Aorta (tissue), 5 donors: ENCODE results near the gene RPP30. TPM values are rescaled to one million over a fixed set of nuclear protein-coding genes. Genes with fewer than 3 reads are reported as not detected.

Source experiments
- ATAC-seq: fragments of 200-7000 bp; cut with Tn5 transposase; one replicate; pipeline ENCODE4 v1.9.1; 2022; ENCODE audit warnings: moderate library complexity; ENCODE audit not compliant: low FRiP score
- DNase-seq, 2 donors: peaks; one replicate each; pipeline ENCODE4 v3.0.0-alpha.2; 2020
- H3K27ac ChIP-seq, 2 donors: one replicate each; pipeline ENCODE4 v1.5.1; 2013; ENCODE audit warnings: low read length in 2 of 2, mild to moderate bottlenecking in 2 of 2, moderate library complexity in 2 of 2, control low read depth in 1 of 2, inconsistent platforms in 1 of 2, low read depth in 1 of 2
- H3K27me3 ChIP-seq, 2 donors: one replicate each; pipeline ENCODE4 v1.6.1; 2013; ENCODE audit warnings: control low read depth in 1 of 2, low read length in 1 of 2, mild to moderate bottlenecking in 1 of 2, moderate library complexity in 1 of 2; ENCODE audit not compliant: insufficient read depth in 2 of 2, control insufficient read depth in 1 of 2
- H3K36me3 ChIP-seq, 2 donors: one replicate each; pipeline ENCODE4 v1.6.1; 2013; ENCODE audit warnings: control low read depth in 1 of 2, low read length in 1 of 2, mild to moderate bottlenecking in 1 of 2; ENCODE audit not compliant: insufficient read depth in 2 of 2, control insufficient read depth in 1 of 2
- H3K4me1 ChIP-seq, 2 donors: one replicate each; pipeline ENCODE4 v1.6.1; 2013; ENCODE audit warnings: low read length in 2 of 2, control low read depth in 1 of 2, mild to moderate bottlenecking in 1 of 2, moderate library complexity in 1 of 2; ENCODE audit not compliant: insufficient read depth in 2 of 2, control insufficient read depth in 1 of 2
- H3K4me3 ChIP-seq, 2 donors: one replicate each; pipeline ENCODE4 v1.5.1; 2013; ENCODE audit warnings: low read length in 2 of 2, control low read depth in 1 of 2, mild to moderate bottlenecking in 1 of 2
- H3K9me3 ChIP-seq: one replicate; pipeline ENCODE4 v1.6.1; 2013; ENCODE audit warnings: mild to moderate bottlenecking, low read length; ENCODE audit not compliant: control insufficient read depth
- WGBS, 2 donors: extraction: QIAGEN DNeasy Blood & Tissue Kit; methylation state at CpG; one replicate each; pipeline ENCODE4 v1.1.7; 2013; 5-methylcytosine and 5-hydroxymethylcytosine counted together
- intact Hi-C, 2 donors: fragments of 100-400 bp; cut with DNase I; formaldehyde crosslinking; loops; one replicate each; pipeline versions ENCODE4 v1.14.2 to v1.15.0; 2022
- polyA plus RNA-seq, 2 donors: library from polyadenylated mRNA; stranded (reverse); fragments of 200-250 nt; gene quantifications; one replicate each; pipeline ENCODE4 v1.2.3, GENCODE V29; 2013
- total RNA-seq, 2 donors: library from RNA; stranded (reverse); fragmentation: NEBNext Ultra II Directional; extraction: Animal tissue kit (Norgen Biotek cat#: 25700); gene quantifications; one replicate each; pipeline ENCODE4 v1.2.1, GENCODE V29; 2021
- donor health status: healthy with polysubstance abuse.
- donor health status: Bipolar disorder and iron deficiency.
- donor health status: DM: no; HTN: no; CAD: no.
- donor health status: DM: no; HTN: no; CAD: no.
- donor health status: DM: yes; HTN: yes; CAD: no.

RPP30 gene
- total and polyA plus RNA-seq, 4 donors, result 25.2 to 42.6 (median 28.2) TPM

DNA sequence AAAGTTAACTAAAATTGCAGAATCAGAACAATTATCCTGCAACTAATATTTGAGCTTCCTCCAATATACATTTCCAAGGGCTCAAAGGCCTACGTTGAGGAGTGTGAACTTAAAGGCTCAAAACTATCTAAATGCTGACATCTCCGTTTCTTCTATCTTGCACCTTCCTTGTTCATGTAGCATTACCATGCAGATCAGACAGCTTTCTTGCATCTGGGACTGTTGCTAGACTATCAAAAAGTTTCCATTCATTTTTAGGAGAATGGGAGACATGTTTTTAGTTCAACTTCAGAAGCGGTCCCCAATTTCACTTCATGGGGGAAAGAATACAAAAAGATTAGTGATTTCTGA, 46.2 kb downstream of the RPP30 start:
- Histone ChIP-seq H3K27ac (no peak overlapping the region), H3K4me3 (no peak overlapping the region), H3K36me3 (no peaks in the 10 kb centered on the region)

DNA sequence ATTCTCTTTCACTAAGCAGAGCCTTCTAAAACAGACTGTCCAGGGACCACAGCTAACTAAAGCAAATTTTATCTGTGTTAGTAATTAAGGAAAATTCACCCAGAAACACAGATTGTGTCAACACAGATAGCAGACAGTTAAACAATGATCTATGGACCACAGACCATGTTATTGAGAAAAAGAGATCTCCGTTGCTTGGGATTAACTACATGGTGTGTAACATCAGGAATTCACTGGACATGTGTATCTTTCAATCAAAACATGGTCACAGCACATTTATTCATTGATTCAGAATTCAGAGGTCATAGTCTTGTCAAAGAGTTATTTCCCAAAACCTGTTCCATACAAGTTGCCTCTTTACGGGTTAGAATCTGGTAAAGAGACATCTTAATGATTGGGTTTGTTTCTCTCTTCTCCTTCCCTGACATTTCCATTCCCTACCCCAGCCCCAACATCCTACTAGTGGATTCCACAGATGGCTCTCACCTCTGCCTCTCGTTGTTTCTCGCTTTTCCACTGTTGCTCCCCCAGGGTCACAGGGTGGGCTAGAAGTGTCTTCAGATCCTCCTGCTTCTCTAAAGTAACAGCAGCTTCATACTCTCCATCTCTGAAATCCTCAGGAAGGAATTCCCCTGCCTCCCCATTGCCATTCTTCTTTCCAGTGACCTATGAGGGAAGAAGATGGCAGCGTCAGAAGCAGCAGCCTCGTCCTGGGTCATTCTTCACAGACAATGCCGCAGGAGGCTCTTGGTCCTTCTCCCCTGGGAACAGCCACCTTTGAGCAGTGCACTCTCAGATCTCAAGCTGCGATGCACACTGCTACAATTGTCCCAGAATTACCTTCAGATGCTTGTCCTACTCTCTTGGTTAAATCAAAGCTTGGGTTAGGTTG, 48.2 kb downstream of the RPP30 start:
- intact Hi-C loops, result loop anchor here (5.0 to 10.0 kb wide), 2 partner anchors 125 to 347 kb away; no protein-coding TSS in a partner anchor
- Histone ChIP-seq H3K4me3 (no peak overlapping the region), H3K36me3 (no peaks in the 10 kb centered on the region)

More for the DNA sequence above, 46.2 kb downstream of the RPP30 start:
- Histone ChIP-seq H3K9me3 (no peaks in the 10 kb centered on the region), H3K27me3 (no peaks in the 10 kb centered on the region), H3K4me1 (no peaks in the 10 kb centered on the region)
- intact Hi-C loops, result loop anchor here in 1 of 2 donors (10.0 kb wide), 1 partner anchor 127 kb away; no protein-coding TSS in a partner anchor
- WGBS, 2 donors, result 95% methylated on average over 3 of the region's 3 CpGs
- DNase-seq, result no peak
- ATAC-seq, result no peak

DNA sequence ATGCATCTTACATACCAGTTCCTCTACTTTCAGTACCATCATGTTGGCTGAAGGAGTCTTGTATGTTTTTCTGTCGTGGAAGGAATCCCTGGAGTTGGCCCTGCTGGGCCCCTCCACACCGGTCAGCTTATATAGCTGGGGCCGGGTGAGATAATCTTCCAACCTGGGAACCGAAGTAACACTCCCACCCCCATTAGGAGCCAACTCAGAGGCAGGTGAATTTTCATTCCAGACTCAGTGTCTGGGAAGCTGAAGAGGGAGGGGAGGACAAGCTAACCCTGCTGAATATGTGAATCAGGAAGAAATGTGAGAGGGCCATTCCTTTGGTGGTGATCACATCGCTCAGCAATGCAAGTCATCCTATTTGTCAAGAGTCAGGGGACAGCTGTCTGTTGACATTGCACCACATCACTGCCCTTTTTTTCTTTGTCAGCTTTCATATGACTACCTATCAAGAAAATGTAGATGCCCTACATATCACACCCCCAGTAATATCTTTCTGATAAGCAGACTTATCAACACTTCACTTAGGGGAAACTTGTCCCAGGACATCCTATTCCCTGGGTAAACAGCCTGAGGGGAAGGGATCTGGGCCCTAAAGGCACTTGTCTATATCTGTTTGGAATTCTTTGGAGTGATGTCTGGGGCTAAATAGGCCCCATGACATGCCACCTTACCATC, 49.4 kb downstream of the RPP30 start, which contains the start of gene ANKRD1:
Gene ANKRD1 (minus strand): TSS at position 102 of the 681 bp plus-strand sequence. CDS start 60 bp downstream, at position 42.
- Histone ChIP-seq H3K27me3 (no peaks in the 10 kb centered on the region), H3K4me1 (peaks cover 0 to 3% of the 10 kb centered on the region in 2 donors), H3K27ac (peak within 1 kb of the TSS in 1 of 2 donors; percentile 45), H3K36me3 (no peaks in the 10 kb centered on the region), H3K4me3 (no peak within 1 kb of the TSS), H3K9me3 (no peaks in the 10 kb centered on the region)
- DNase-seq (no peak), ATAC-seq (no peak)
- intact Hi-C loops, result loop anchor here in 1 of 2 donors (5.0 kb wide), 1 partner anchor 346 kb away; no protein-coding TSS in a partner anchor
- 45 to 56% methylated on average over 5 of the region's 5 CpGs for WGBS, 2 donors

More for the DNA sequence above, 48.2 kb downstream of the RPP30 start:
- WGBS, 2 donors, result 90 to 93% methylated on average over 8 of the region's 8 CpGs
- H3K27ac ChIP-seq, result no peak overlapping the region
- no peaks in the 10 kb centered on the region for H3K9me3 ChIP-seq
- DNase-seq (no peak), ATAC-seq (no peak)
- peaks cover 0 to 1% of the 10 kb centered on the region in 2 donors for H3K4me1 ChIP-seq
- no peaks in the 10 kb centered on the region for H3K27me3 ChIP-seq

DNA sequence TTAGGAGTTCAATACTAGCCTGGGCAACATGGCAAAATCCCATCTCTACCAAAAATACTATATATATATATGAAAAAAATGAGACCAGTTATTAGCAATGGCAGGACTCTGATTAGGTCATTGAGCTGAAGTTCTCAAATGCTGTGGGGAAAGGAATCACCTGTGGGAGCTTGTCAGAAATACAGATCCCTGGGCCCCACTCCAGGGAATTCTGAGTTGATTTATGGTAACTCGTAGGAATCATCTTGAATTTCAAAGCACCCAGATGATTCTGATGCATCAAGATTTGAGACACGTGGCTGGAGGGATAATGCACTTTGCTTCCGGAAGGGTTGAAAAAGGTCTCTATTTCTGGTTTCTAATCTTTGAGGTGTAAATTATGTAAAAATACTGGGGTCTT, 50.1 kb downstream of the RPP30 start:
- Histone ChIP-seq H3K4me3 (no peak overlapping the region), H3K27me3 (no peaks in the 10 kb centered on the region), H3K36me3 (no peaks in the 10 kb centered on the region), H3K9me3 (no peaks in the 10 kb centered on the region), H3K4me1 (peaks cover 0 to 3% of the 10 kb centered on the region in 2 donors), H3K27ac (no peak overlapping the region)
- WGBS, 2 donors, result 92 to 95% methylated on average over 3 of the region's 3 CpGs
- intact Hi-C loops, result loop anchor here in 1 of 2 donors (5.0 kb wide), 1 partner anchor 345 kb away; no protein-coding TSS in a partner anchor
- DNase-seq (no peak), ATAC-seq (no peak)

DNA sequence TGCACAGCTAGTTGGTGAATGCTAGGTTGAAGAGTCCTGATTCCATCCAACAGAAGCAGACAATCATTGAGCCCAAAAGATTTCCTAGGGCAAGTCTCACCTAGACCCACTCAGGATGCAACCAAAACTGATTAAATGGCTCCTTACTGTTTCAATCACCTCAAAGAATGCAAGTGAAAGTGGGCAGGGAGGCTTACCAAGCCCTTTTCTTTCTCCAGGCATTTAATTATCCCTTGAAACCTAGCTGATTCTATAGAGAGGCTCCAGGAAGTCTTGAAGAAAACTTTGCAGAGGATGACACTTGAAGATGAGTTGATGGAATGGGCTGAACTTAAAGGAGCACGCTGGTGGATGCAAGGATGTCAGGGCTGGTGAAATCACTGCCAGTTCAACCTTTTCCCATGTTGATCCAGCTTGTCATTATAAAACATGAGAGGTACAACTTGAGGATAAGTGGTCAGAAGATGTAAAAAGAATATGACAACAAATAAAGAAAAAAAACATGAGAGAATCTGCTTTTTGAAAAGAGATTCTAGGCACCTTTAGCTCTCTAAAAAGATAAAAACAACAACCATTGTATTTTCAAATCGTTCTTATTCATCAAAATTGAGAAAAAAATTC, 51.4 kb downstream of the RPP30 start:
- Histone ChIP-seq H3K36me3 (no peaks in the 10 kb centered on the region), H3K4me3 (no peak overlapping the region), H3K27ac (no peak overlapping the region), H3K27me3 (no peaks in the 10 kb centered on the region), H3K4me1 (peaks cover 0 to 3% of the 10 kb centered on the region in 2 donors), H3K9me3 (no peaks in the 10 kb centered on the region)
- no peak for DNase-seq
- 84 to 90% methylated on average over 2 of the region's 2 CpGs for WGBS, 2 donors
- intact Hi-C loops, result loop anchor here in 1 of 2 donors (5.0 kb wide), 1 partner anchor 344 kb away; no protein-coding TSS in a partner anchor
- no peak for ATAC-seq

DNA sequence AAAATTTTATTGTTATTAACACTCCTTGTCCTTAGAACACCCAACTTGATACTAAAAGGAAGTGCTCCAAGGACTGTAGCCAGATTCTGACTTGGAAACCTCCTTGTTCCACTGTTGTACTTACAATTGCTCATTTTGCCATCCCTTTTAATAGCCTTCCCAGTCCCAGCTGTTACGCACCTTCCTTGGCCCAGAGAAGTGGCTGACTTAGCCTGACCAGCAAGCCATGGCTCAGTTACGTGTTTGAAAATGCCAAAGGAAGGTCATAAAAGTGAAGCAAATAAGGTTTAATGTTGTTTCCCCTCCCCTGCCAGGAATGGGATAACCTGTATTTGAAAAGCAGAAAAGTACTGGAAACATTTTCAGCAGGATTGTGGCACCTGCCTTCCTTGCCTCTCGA, 52.8 kb downstream of the RPP30 start:
- intact Hi-C loops, result loop anchor here in 1 of 2 donors (5.0 kb wide), 1 partner anchor 343 kb away; no protein-coding TSS in a partner anchor
- WGBS, 2 donors, result 38 to 40% methylated on average over 3 of the region's 3 CpGs
- ATAC-seq (no peak), DNase-seq (no peak)
- Histone ChIP-seq H3K4me1 (peaks cover 0 to 3% of the 10 kb centered on the region in 2 donors), H3K9me3 (no peaks in the 10 kb centered on the region), H3K4me3 (no peak overlapping the region), H3K27ac (no peak overlapping the region), H3K27me3 (no peaks in the 10 kb centered on the region), H3K36me3 (no peaks in the 10 kb centered on the region)

DNA sequence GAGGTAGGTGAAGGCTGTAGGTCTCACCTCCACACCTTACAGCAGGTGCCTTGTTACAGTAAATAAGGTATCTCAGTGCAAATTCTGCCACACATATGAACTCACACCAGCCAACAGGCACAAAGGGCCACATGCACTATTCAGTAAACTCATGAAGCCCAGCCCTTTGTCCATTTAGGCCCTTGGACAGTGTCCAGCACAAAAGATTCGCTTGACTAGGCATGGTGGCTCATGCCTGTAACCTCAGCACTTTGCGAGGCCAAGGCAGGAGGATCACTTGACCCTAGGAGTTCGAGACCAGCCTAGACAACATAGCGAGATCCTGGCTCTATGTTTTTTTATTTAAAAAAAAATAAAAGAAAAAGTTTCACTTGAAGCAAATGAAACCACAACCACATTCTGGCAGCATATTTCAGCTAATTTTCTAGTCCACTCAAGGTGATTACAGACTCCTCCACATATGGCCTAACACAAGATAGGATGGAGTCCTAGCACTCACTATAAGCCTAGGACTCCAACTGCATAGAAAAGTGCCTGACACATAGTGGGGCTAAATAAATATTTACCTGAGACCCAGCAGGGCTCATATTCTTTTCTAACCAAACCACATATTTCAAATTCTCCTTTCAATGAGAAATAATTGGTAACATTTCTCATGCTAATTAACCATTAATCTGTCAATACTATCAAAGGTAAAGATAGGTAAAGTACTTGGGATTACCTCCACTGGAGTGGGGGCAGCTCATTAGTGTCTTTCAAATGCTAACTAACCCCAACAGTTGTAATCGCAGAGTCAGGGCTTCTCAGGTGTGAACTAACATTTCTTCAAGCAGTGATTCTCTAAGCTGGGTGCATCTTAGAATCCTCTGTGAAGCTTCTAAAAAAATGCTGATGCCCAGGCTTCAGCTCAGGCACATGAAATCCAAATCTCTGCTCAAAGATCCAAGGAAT, 53.6 kb downstream of the RPP30 start:
- H3K27ac ChIP-seq, result peak overlapping the region in 1 of 2 donors; percentile 81

More for the DNA sequence above, 53.6 kb downstream of the RPP30 start:
- 93 to 94% methylated on average over 5 of the region's 5 CpGs for WGBS, 2 donors
- Histone ChIP-seq H3K36me3 (no peaks in the 10 kb centered on the region), H3K9me3 (no peaks in the 10 kb centered on the region), H3K27me3 (no peaks in the 10 kb centered on the region), H3K4me3 (no peak overlapping the region), H3K4me1 (peaks cover 3 to 5% of the 10 kb centered on the region in 2 donors)
- ATAC-seq, result no peak
- no peak for DNase-seq
- intact Hi-C loops, result no loop called here
